Measurements from ENCODE around the gene RNF150. TPM values are rescaled to one million over a fixed set of nuclear protein-coding genes. Genes with fewer than 3 reads are reported as not detected.

RNF150 gene
- total RNA-seq, 1 donor from 2014 or later = 5.8 TPM

DNA sequence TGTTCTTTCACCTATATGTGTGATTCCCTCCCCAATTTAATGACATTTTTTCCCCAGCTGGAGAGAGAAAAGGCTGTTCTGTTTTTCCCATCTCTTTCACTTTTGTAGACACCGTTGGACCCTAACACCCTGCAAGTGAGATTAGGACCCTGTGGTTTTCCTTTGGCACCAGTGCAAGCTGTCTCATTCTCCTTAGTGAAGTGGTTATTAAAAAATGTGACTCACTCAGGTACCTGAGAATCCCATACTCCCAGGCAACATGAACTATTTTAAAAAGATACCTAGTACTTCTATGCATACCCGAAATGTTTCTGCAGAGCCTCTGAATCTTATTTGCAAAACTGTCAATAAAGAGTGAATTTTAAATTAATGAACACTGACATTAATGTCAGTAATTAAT lies 201.4 kb downstream of the RNF150 start:
- DNase-seq (ENCODE audit: low spot score) = no peak
- Mint-ChIP-seq H3K27me3 (ENCODE audit: unreplicated experiment) (peaks cover 2% of the 10 kb centered on the region), H3K27ac (ENCODE audit: unreplicated experiment) (no peak overlapping the region), H3K36me3 (ENCODE audit: low read depth, unreplicated experiment) (no peaks in the 10 kb centered on the region), H3K4me3 (ENCODE audit: unreplicated experiment) (no peak overlapping the region), H3K4me1 (ENCODE audit: unreplicated experiment) (peaks cover under 1% of the 10 kb centered on the region), H3K9me3 (ENCODE audit: unreplicated experiment) (peaks cover 4% of the 10 kb centered on the region)
- TF ChIP-seq, protein P1, sequence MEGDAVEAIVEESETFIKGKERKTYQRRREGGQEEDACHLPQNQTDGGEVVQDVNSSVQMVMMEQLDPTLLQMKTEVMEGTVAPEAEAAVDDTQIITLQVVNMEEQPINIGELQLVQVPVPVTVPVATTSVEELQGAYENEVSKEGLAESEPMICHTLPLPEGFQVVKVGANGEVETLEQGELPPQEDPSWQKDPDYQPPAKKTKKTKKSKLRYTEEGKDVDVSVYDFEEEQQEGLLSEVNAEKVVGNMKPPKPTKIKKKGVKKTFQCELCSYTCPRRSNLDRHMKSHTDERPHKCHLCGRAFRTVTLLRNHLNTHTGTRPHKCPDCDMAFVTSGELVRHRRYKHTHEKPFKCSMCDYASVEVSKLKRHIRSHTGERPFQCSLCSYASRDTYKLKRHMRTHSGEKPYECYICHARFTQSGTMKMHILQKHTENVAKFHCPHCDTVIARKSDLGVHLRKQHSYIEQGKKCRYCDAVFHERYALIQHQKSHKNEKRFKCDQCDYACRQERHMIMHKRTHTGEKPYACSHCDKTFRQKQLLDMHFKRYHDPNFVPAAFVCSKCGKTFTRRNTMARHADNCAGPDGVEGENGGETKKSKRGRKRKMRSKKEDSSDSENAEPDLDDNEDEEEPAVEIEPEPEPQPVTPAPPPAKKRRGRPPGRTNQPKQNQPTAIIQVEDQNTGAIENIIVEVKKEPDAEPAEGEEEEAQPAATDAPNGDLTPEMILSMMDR (IDR thresholded peaks at IDR 0.05; ENCODE audit: unreplicated experiment) = no peak

DNA sequence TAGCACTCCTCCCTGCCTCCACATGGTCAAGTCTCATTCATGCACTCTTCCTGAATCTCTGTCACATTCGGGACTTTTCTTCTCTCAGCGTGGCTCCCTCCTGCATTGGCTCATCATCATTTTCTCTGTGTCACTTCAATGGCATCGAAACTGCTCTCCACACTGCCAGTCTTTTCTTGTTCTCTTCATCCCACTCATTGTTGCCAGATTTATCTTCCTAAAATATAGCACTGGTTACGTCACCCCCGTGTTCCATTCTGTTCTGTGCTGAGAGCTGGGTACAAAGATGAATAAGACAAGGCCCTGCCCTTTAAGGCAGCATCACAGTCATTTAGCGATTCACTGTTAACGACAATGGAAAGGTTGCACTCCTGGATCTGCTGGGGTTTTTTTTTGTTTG lies 202.7 kb downstream of the RNF150 start:
- Mint-ChIP-seq H3K36me3 (ENCODE audit: low read depth, unreplicated experiment) (no peaks in the 10 kb centered on the region), H3K27me3 (ENCODE audit: unreplicated experiment) (peaks cover 2% of the 10 kb centered on the region), H3K4me1 (ENCODE audit: unreplicated experiment) (peaks cover 3% of the 10 kb centered on the region), H3K9me3 (ENCODE audit: unreplicated experiment) (peaks cover 4% of the 10 kb centered on the region), H3K4me3 (ENCODE audit: unreplicated experiment) (no peak overlapping the region), H3K27ac (ENCODE audit: unreplicated experiment) (no peak overlapping the region)
- no peak for DNase-seq (ENCODE audit: low spot score)
- TF ChIP-seq, protein P1 (IDR thresholded peaks at IDR 0.05; ENCODE audit: unreplicated experiment) = no peak

DNA sequence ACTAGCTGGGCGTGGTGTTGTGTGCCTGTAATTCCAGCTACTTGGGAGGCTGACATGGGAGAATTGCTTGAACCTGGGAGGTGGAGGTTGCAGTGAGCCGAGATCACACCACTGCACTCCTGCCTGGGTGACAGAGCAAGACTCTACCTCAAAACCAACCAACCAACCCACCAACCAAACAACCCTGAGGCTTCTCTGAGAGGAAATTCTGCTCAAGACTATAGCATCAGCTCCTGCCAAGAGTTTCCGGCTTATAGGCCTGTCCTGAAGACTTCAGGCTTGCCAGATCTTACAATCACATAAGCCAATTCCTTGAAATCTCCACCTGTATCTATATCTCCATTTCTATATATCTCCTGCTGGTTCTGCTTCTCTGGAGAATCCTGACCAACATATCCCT lies 203.3 kb downstream of the RNF150 start:
- no peak overlapping the region for H3K27ac Mint-ChIP-seq (ENCODE audit: unreplicated experiment)
- TF ChIP-seq, protein P1 (IDR thresholded peaks at IDR 0.05; ENCODE audit: unreplicated experiment) = no peak
- peaks cover 2% of the 10 kb centered on the region for H3K27me3 Mint-ChIP-seq (ENCODE audit: unreplicated experiment)
- no peak for DNase-seq (ENCODE audit: low spot score)
- H3K36me3 Mint-ChIP-seq (ENCODE audit: low read depth, unreplicated experiment) = no peaks in the 10 kb centered on the region
- no peak overlapping the region for H3K4me3 Mint-ChIP-seq (ENCODE audit: unreplicated experiment)
- H3K9me3 Mint-ChIP-seq (ENCODE audit: unreplicated experiment) = peaks cover 4% of the 10 kb centered on the region
- H3K4me1 Mint-ChIP-seq (ENCODE audit: unreplicated experiment) = peaks cover 3% of the 10 kb centered on the region

DNA sequence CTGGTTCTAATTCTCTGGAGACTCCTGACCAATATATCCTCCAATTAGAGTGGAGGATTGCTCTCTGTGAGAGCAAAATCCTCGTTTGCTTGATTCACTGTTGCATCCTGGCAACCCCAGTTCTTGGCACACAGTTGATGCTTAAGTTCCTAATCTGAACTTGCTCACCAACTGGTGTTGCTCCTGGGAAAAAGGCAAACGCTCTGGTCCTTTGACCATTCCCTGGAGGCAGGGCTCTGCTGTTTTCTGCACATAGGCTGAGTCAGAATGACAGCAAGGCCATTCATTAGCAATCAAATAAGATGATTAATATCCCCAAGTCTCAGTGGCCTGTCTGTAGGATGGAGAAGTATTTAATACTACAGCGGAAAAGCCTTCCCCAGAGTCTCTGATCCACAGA lies 204.4 kb downstream of the RNF150 start:
- H3K4me3 Mint-ChIP-seq (ENCODE audit: unreplicated experiment) = no peak overlapping the region
- no peak for DNase-seq (ENCODE audit: low spot score)
- H3K4me1 Mint-ChIP-seq (ENCODE audit: unreplicated experiment) = peaks cover 3% of the 10 kb centered on the region
- H3K9me3 Mint-ChIP-seq (ENCODE audit: unreplicated experiment) = peaks cover 4% of the 10 kb centered on the region
- H3K27me3 Mint-ChIP-seq (ENCODE audit: unreplicated experiment) = peaks cover 2% of the 10 kb centered on the region
- H3K27ac Mint-ChIP-seq (ENCODE audit: unreplicated experiment) = no peak overlapping the region
- no peaks in the 10 kb centered on the region for H3K36me3 Mint-ChIP-seq (ENCODE audit: low read depth, unreplicated experiment)
- TF ChIP-seq, protein P1 (IDR thresholded peaks at IDR 0.05; ENCODE audit: unreplicated experiment) = no peak

DNA sequence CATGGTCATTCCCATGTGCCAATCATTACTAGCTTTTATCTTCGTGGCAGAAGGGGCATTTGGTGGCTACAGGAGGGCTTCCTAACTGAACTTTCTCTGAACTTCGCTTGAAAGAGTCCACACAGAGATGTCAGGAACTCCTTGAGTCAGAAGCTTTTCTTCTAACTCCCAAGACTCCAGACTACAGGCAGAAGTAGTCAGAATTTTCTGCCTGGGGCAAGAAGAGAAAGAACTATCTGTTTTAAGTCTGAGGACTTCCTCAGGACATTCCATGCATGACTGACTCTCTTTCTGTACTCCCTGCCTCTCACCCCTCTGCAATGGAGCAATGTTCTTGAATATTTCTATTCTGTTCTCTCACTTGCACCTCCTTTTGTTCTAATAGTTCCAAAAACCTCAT lies 206.6 kb downstream of the RNF150 start:
- DNase-seq (ENCODE audit: low spot score) = no peak
- Mint-ChIP-seq H3K4me1 (ENCODE audit: unreplicated experiment) (peaks cover 3% of the 10 kb centered on the region), H3K27ac (ENCODE audit: unreplicated experiment) (no peak overlapping the region), H3K27me3 (ENCODE audit: unreplicated experiment) (peaks cover 2% of the 10 kb centered on the region), H3K9me3 (ENCODE audit: unreplicated experiment) (peaks cover 4% of the 10 kb centered on the region), H3K36me3 (ENCODE audit: low read depth, unreplicated experiment) (no peaks in the 10 kb centered on the region), H3K4me3 (ENCODE audit: unreplicated experiment) (no peak overlapping the region)
- TF ChIP-seq, protein P1 (IDR thresholded peaks at IDR 0.05; ENCODE audit: unreplicated experiment) = no peak
